Ishikawa (cell line): ENCODE measurements around the gene NOS1AP.

Experiments used
- CEBPB ChIP-seq: IDR thresholded peaks from 2 replicates; pipeline ENCODE4 v1.6.1; 2012
- CREB1 ChIP-seq: IDR thresholded peaks from 2 replicates; pipeline ENCODE4 v1.6.1; 2012; ENCODE audit warnings: low read depth
- EGR1 ChIP-seq: IDR thresholded peaks from 2 replicates; pipeline ENCODE4 v1.6.1; 2012
- EP300 ChIP-seq: IDR thresholded peaks from 2 replicates; pipeline ENCODE4 v1.6.1; 2012; ENCODE audit warnings: borderline replicate concordance
- FOXM1 ChIP-seq: IDR thresholded peaks from 2 replicates; pipeline ENCODE4 v1.6.1; 2012; ENCODE audit warnings: low read depth, borderline replicate concordance
- NFIC ChIP-seq: IDR thresholded peaks from 2 replicates; pipeline ENCODE4 v1.6.1; 2012
- RAD21 ChIP-seq: IDR thresholded peaks from 2 replicates; pipeline ENCODE4 v1.6.1; 2012; ENCODE audit warnings: low read depth
- TAF1 ChIP-seq: IDR thresholded peaks from 2 replicates; pipeline ENCODE4 v1.6.1; 2012; ENCODE audit warnings: low read depth, mild to moderate bottlenecking
- TCF12 ChIP-seq: IDR thresholded peaks from 2 replicates; pipeline ENCODE4 v1.6.1; 2012; ENCODE audit warnings: low read depth
- TEAD4 ChIP-seq: IDR thresholded peaks from 2 replicates; pipeline ENCODE4 v1.6.1; 2012
- YY1 ChIP-seq: IDR thresholded peaks from 2 replicates; pipeline ENCODE4 v1.6.1; 2012; ENCODE audit warnings: low read depth
- ZBTB7A ChIP-seq: IDR thresholded peaks from 2 replicates; pipeline ENCODE4 v1.6.1; 2012; ENCODE audit warnings: low read depth
- TF ChIP-seq, protein P1 (sequence below): IDR thresholded peaks from 2 replicates; pipeline ENCODE4 v1.6.1; 2012; ENCODE audit warnings: low read depth, mild to moderate bottlenecking
- TF ChIP-seq, protein P2 (sequence below): IDR thresholded peaks from 2 replicates; pipeline ENCODE4 v1.6.1; 2012
- TF ChIP-seq, protein P3 (sequence below): IDR thresholded peaks from 2 replicates; pipeline ENCODE4 v1.6.1; 2012

The NOS1AP gene

DNA sequence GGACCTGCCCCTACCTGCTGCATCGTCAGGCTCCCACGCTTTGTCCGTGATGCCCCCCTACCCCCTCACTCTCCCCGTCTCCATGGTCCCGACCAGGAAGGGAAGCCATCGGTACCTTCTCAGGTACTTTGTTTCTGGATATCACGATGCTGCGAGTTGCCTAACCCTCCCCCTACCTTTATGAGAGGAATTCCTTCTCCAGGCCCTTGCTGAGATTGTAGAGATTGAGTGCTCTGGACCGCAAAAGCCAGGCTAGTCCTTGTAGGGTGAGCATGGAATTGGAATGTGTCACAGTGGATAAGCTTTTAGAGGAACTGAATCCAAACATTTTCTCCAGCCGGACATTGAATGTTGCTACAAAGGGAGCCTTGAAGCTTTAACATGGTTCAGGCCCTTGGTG, 298.3 kb downstream of the NOS1AP start:
- TF ChIP-seq NFIC (no peak), CREB1 (no peak), CEBPB (no peak), TAF1 (no peak), EP300 (no peak), RAD21 (no peak), TEAD4 (no peak), TCF12 (no peak), EGR1 (no peak), ZBTB7A (no peak)
- TF ChIP-seq, protein P1, sequence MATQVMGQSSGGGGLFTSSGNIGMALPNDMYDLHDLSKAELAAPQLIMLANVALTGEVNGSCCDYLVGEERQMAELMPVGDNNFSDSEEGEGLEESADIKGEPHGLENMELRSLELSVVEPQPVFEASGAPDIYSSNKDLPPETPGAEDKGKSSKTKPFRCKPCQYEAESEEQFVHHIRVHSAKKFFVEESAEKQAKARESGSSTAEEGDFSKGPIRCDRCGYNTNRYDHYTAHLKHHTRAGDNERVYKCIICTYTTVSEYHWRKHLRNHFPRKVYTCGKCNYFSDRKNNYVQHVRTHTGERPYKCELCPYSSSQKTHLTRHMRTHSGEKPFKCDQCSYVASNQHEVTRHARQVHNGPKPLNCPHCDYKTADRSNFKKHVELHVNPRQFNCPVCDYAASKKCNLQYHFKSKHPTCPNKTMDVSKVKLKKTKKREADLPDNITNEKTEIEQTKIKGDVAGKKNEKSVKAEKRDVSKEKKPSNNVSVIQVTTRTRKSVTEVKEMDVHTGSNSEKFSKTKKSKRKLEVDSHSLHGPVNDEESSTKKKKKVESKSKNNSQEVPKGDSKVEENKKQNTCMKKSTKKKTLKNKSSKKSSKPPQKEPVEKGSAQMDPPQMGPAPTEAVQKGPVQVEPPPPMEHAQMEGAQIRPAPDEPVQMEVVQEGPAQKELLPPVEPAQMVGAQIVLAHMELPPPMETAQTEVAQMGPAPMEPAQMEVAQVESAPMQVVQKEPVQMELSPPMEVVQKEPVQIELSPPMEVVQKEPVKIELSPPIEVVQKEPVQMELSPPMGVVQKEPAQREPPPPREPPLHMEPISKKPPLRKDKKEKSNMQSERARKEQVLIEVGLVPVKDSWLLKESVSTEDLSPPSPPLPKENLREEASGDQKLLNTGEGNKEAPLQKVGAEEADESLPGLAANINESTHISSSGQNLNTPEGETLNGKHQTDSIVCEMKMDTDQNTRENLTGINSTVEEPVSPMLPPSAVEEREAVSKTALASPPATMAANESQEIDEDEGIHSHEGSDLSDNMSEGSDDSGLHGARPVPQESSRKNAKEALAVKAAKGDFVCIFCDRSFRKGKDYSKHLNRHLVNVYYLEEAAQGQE: no peak
- TF ChIP-seq, protein P2, sequence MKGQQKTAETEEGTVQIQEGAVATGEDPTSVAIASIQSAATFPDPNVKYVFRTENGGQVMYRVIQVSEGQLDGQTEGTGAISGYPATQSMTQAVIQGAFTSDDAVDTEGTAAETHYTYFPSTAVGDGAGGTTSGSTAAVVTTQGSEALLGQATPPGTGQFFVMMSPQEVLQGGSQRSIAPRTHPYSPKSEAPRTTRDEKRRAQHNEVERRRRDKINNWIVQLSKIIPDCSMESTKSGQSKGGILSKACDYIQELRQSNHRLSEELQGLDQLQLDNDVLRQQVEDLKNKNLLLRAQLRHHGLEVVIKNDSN: no peak
- TF ChIP-seq, protein P3, sequence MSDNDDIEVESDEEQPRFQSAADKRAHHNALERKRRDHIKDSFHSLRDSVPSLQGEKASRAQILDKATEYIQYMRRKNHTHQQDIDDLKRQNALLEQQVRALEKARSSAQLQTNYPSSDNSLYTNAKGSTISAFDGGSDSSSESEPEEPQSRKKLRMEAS: no peak

GRCh38 chr1:162368451-162368850, 299.0 kb downstream of the NOS1AP start:
- no peak for TF ChIP-seq CREB1
- no peak for TF ChIP-seq NFIC
- no peak for TF ChIP-seq TCF12
- TF ChIP-seq EGR1: no peak
- TF ChIP-seq YY1: no peak
- no peak for TF ChIP-seq TEAD4
- TF ChIP-seq, protein P1: no peak
- TF ChIP-seq, protein P3: no peak
- TF ChIP-seq TAF1: no peak
- no peak for TF ChIP-seq FOXM1
- TF ChIP-seq EP300: no peak

DNA sequence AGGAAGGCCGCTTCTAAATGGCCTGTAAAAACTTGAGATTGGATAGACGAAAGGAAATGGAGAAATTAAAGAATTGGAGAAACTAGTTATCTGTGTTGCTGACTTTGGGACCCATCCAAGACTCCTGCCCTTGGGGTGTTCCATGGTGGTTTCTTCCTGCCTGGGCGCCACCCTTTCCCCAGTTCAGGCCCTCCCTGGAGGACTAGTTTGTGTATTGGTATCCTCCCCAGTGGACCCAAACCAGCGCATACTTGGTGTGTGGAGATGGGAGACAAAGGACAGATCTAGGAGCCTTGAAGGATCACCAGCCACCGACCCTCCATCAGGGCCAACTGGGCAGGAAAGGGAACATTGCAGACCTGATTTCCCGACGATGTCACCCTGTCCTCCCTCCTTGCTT, 300.1 kb downstream of the NOS1AP start:
- no peak for TF ChIP-seq YY1
- TF ChIP-seq, protein P1: no peak
- TF ChIP-seq EGR1: no peak
- TF ChIP-seq TCF12: no peak
- no peak for TF ChIP-seq RAD21
- no peak for TF ChIP-seq CREB1
- TF ChIP-seq, protein P2: no peak
- no peak for TF ChIP-seq EP300
- TF ChIP-seq NFIC: no peak
- TF ChIP-seq, protein P3: no peak
- no peak for TF ChIP-seq FOXM1
- no peak for TF ChIP-seq TEAD4
- TF ChIP-seq CEBPB: no peak
- no peak for TF ChIP-seq ZBTB7A
- no peak for TF ChIP-seq TAF1

DNA sequence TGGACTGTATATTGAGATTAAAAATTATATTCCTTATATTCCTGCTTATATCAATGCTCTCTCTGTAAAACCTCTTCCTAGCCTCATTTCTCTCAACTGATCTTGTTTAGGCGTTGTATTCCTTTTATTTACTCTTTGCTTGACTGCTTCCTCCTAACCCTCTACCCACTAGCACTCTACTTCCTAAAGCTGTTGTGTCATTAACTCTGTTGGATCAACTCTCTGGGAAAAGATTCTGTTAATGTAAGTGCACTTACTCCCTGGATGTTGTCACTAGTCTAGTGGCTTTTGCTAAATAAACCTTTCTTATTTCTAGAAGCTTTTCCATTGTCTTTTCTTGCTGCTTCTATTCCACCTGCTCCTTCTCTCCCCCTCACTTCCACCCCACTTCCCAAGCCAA, 300.7 kb downstream of the NOS1AP start:
- TF ChIP-seq CREB1: no peak
- TF ChIP-seq EGR1: no peak
- no peak for TF ChIP-seq TAF1
- TF ChIP-seq, protein P2: no peak
- TF ChIP-seq EP300: no peak
- no peak for TF ChIP-seq FOXM1
- TF ChIP-seq ZBTB7A: no peak
- TF ChIP-seq NFIC: no peak
- TF ChIP-seq RAD21: no peak
- TF ChIP-seq CEBPB: no peak
- TF ChIP-seq TEAD4: no peak
- TF ChIP-seq, protein P3: no peak
- TF ChIP-seq, protein P1: no peak
- TF ChIP-seq TCF12: no peak
